Measurements from ENCODE around the gene SYCN. TPM values are rescaled to one million over a fixed set of nuclear protein-coding genes. Genes with fewer than 3 reads are reported as not detected.

Gene SYCN
- total RNA-seq, 1 experiment from 2014 or later = not detected

DNA sequence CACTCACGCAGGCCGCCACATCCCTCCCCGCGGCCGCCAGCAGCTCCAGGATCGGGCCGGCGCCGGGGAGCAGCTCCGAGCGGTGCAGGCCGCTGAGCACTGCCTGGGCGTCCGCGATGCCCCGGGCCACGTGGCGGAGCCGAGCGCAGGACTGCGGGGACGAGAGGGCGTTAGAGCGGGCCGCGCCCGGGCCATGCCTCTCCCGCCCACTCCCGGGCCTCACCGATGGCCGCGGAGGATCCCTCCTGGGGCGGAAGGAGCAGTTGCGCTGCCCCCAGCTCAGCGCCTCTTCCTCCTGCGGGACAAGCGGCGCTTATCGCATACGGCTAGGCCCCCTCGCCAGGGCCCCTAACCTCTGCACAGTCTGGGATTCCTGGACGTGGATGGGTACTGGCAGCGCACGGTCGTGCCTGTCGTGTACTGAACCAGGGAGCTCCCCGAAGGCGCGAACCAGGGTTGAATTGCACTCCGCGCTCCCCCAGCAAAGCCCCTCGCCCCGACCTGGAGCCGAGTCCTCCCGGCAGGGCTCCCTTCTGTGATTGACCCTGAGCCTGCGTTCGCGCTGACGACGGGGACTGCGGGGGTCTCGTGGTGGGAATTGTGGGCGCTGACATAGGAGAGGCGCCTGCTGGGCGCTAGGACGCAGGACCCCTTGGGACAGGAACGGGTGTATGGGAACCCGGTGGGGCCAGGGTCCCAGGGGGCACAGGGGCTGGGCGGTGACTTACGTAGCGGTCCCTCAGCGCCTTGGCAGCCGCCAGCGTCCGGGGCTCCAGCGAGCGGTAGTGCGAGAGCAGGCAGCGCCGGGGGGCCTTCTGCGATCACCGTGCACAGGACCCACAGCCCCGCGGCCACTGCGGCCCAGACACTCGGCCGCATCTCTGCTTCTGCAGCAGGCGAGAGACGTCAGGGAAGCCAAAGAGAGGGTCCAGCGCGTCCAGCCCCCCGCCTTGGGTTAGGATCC lies 43.9 kb upstream of the SYCN start:
- no peak overlapping the region for H3K4me2 ChIP-seq (ENCODE audit: low read length)
- CTCF ChIA-PET = no interaction called here
- no TSS peak for BruUV-seq (replicated peaks)
- H3K9me2 ChIP-seq (ENCODE audit: insufficient read depth) = no peaks in the 10 kb centered on the region
- H3K27ac ChIP-seq (ENCODE audit: low read depth, low read length) = no peak overlapping the region
- H3K79me2 ChIP-seq (ENCODE audit: insufficient read depth, low read length) = no peaks in the 10 kb centered on the region
- H3K4me1 ChIP-seq (ENCODE audit: control insufficient read depth in 1 of 2, insufficient read depth in 2 of 2, low read length in 2 of 2) = no peaks in the 10 kb centered on the region
- no peak overlapping the region for H3K4me3 ChIP-seq (replicated peaks in 1 of 2; ENCODE audit: low read depth in 1 of 2, low read length in 2 of 2)
- ATAC-seq (no peak), DNase-seq (ENCODE audit: low read depth, low spot score) (no peak)
- POLR2A ChIA-PET = no interaction called here
- no peaks in the 10 kb centered on the region for H3K36me3 ChIP-seq (ENCODE audit: control insufficient read depth in 1 of 2, insufficient read depth in 2 of 2, low read length in 2 of 2)
- RAD21 ChIA-PET (ENCODE audit: low non-redundant PET in 1 of 2, low total read pairs in 2 of 2, uncharacterized antibody in 2 of 2, unreplicated experiment in 2 of 2) = no interaction called here
- H3K9me3 ChIP-seq (ENCODE audit: control insufficient read depth in 1 of 2, insufficient read depth in 1 of 2, low read depth in 1 of 2, low read length in 2 of 2) = no peaks in the 10 kb centered on the region
- no peaks in the 10 kb centered on the region for H3K27me3 ChIP-seq (ENCODE audit: insufficient read depth, low read length)
- no peak overlapping the region for H2AFZ ChIP-seq (ENCODE audit: low read depth, low read length, poor library complexity, severe bottlenecking)
- intact Hi-C loops (cut with micrococcal nuclease) = no loop called here
- TF ChIP-seq ZFX (IDR thresholded peaks at IDR 0.05) (no peak), ZNF274 (IDR thresholded peaks at IDR 0.05; ENCODE audit: low read depth, low read length) (no peak), CEBPB (IDR thresholded peaks at IDR 0.05; ENCODE audit: low read depth) (no peak), JUND (IDR thresholded peaks at IDR 0.05) (no peak)
- TF ChIP-seq, protein P1, sequence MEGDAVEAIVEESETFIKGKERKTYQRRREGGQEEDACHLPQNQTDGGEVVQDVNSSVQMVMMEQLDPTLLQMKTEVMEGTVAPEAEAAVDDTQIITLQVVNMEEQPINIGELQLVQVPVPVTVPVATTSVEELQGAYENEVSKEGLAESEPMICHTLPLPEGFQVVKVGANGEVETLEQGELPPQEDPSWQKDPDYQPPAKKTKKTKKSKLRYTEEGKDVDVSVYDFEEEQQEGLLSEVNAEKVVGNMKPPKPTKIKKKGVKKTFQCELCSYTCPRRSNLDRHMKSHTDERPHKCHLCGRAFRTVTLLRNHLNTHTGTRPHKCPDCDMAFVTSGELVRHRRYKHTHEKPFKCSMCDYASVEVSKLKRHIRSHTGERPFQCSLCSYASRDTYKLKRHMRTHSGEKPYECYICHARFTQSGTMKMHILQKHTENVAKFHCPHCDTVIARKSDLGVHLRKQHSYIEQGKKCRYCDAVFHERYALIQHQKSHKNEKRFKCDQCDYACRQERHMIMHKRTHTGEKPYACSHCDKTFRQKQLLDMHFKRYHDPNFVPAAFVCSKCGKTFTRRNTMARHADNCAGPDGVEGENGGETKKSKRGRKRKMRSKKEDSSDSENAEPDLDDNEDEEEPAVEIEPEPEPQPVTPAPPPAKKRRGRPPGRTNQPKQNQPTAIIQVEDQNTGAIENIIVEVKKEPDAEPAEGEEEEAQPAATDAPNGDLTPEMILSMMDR (IDR thresholded peaks at IDR 0.05 in 2 of 3, conservative IDR thresholded peaks at IDR 0.05 in 1 of 3; ENCODE audit: borderline replicate concordance in 1 of 3, insufficient read depth in 1 of 3, low read depth in 2 of 3, low read length in 2 of 3) = no peak
- H4K20me1 ChIP-seq (ENCODE audit: insufficient read depth) = no peaks in the 10 kb centered on the region
- no peak overlapping the region for H3K9ac ChIP-seq (ENCODE audit: low read length)

All from HCT116 (cell line).